BJ (cell line): Measurements from ENCODE around the gene CHD9. TPM values are rescaled to one million over a fixed set of nuclear protein-coding genes. Genes with fewer than 3 reads are reported as not detected.
A peak's percentile ranks its signal among the peaks of the same experiment; 100 is the strongest.

Experiments
- CTCF ChIA-PET: fragments of 350-600 bp; formaldehyde crosslinking; extraction: SDS; loops from one replicate; lab custom pipeline; 2021; ENCODE audit warnings: antibody characterized with exemption, inconsistent platforms; lab: Yijun Ruan, JAX
- POLR2A ChIA-PET: fragments of 300-600 bp; sonication (Branson Sonifier 250); formaldehyde crosslinking; extraction: SDS; loops from one replicate; lab custom pipeline; 2021; ENCODE audit warnings: antibody characterized with exemption; lab: Charles Lee
- DNase-seq: peaks from one replicate; pipeline ENCODE4 v3.0.0-alpha.2; 2011; ENCODE audit warnings: low read depth
- H3K27me3 ChIP-seq: 2 replicates; pipeline ENCODE4 v1.6.0; 2011; ENCODE audit warnings: low read length; ENCODE audit not compliant: control insufficient read depth, insufficient read depth
- H3K36me3 ChIP-seq: 2 replicates; pipeline ENCODE4 v1.5.1; 2011; ENCODE audit warnings: low read length; ENCODE audit not compliant: control insufficient read depth, insufficient read depth
- H3K4me3 ChIP-seq: 2 replicates; pipeline ENCODE4 v1.5.1; 2011; ENCODE audit warnings: low read depth, mild to moderate bottlenecking, control low read depth, low read length
- polyA plus RNA-seq: library from polyadenylated mRNA; depleted of rRNA; stranded (reverse); fragments of >200 nt; gene quantifications from 2 replicates; pipeline ENCODE4 v1.2.3, GENCODE V29; 2011
- TF ChIP-seq, protein P1 (sequence below): IDR thresholded peaks from 2 replicates; pipeline ENCODE4 v1.5.1; 2011; ENCODE audit warnings: low read depth, mild to moderate bottlenecking, control low read depth, inconsistent platforms, low read length, moderate library complexity; ENCODE audit not compliant: insufficient read depth

CHD9 gene
- polyA plus RNA-seq, 1 experiment, result 13.1 TPM

- TF ChIP-seq, protein P1, sequence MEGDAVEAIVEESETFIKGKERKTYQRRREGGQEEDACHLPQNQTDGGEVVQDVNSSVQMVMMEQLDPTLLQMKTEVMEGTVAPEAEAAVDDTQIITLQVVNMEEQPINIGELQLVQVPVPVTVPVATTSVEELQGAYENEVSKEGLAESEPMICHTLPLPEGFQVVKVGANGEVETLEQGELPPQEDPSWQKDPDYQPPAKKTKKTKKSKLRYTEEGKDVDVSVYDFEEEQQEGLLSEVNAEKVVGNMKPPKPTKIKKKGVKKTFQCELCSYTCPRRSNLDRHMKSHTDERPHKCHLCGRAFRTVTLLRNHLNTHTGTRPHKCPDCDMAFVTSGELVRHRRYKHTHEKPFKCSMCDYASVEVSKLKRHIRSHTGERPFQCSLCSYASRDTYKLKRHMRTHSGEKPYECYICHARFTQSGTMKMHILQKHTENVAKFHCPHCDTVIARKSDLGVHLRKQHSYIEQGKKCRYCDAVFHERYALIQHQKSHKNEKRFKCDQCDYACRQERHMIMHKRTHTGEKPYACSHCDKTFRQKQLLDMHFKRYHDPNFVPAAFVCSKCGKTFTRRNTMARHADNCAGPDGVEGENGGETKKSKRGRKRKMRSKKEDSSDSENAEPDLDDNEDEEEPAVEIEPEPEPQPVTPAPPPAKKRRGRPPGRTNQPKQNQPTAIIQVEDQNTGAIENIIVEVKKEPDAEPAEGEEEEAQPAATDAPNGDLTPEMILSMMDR, result no peak
- ChIA-PET CTCF (no interaction called here), POLR2A (no interaction called here)
- Histone ChIP-seq H3K27me3 (no peaks in the 10 kb centered on the region), H3K36me3 (no peaks in the 10 kb centered on the region), H3K4me3 (peak overlapping the region; percentile 38)
- no peak for DNase-seq
Observed at GRCh38 chr16:53209877-53210276, 155.1 kb downstream of the CHD9 start.

DNA sequence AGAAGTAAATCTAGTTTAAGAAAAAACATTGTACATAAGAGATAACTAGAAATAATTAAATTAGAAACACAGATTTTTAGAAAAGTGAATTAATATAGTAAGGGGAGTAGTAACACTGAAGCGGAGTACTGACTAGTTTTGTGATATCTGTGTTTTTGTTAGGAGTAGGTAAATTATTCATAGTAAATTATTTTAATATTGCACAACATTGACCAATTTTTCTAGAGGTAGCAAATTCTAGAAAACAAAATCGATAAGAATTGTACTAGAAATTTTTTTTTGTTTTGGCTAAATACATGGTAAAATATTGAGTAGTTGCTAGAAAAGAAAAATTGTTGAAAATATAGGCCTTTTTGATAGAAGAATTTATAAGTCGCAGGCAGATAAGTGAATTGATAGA lies 156.5 kb downstream of the CHD9 start:
- ChIA-PET POLR2A (no interaction called here), CTCF (interaction anchor here (0.6 to 2.8 kb wide), 2 partner anchors 156 to 1759 kb away, joined by 3 to 8 read pairs; partner anchors contain the start of gene CHD9)
- Histone ChIP-seq H3K27me3 (no peaks in the 10 kb centered on the region), H3K4me3 (no peak overlapping the region), H3K36me3 (no peaks in the 10 kb centered on the region)
- TF ChIP-seq, protein P1, result no peak
- DNase-seq, result no peak

- ChIA-PET POLR2A (interaction anchor here (0.5 kb wide), 1 partner anchor 1718 kb away, joined by 10 read pairs; the partner anchor contains the start of gene IRX5), CTCF (interaction anchor here (2.8 kb wide), 1 partner anchor 158 kb away, joined by 8 read pairs; the partner anchor contains the start of gene CHD9)
- DNase-seq, result no peak
- H3K27me3 ChIP-seq, result no peaks in the 10 kb centered on the region
- no peaks in the 10 kb centered on the region for H3K36me3 ChIP-seq
- no peak overlapping the region for H3K4me3 ChIP-seq
- TF ChIP-seq, protein P1, result no peak
Observed at GRCh38 chr16:53212893-53213223, 158.1 kb downstream of the CHD9 start.

- DNase-seq, result no peak
- CTCF ChIA-PET, result interaction anchor here (2.8 kb wide), 1 partner anchor 159 kb away, joined by 8 read pairs; the partner anchor contains the start of gene CHD9
- H3K36me3 ChIP-seq, result no peaks in the 10 kb centered on the region
- no peaks in the 10 kb centered on the region for H3K27me3 ChIP-seq
- POLR2A ChIA-PET, result no interaction called here
- H3K4me3 ChIP-seq, result no peak overlapping the region
- TF ChIP-seq, protein P1, result no peak
Observed at GRCh38 chr16:53213542-53213941, 158.8 kb downstream of the CHD9 start.

DNA sequence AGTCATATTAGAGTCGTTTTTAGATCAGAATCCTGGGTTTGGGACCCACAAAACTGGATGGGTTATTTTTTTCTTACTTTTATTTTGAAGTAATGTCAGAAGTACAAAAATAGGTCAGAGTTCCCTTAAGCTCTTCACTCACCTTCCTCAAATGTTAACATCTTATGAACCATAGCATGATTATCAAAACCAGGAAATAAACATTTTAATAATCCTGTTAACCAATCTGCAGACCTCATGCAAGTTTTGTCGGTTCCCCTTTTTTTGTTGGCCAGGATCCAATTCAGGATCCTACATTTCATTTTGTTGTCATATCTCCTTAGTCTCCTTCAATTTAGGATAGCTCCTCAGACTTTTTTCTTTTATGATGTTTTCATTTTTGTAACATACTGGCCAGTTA lies 162.0 kb downstream of the CHD9 start:
- no peaks in the 10 kb centered on the region for H3K36me3 ChIP-seq
- DNase-seq, result no peak
- TF ChIP-seq, protein P1, result no peak
- H3K27me3 ChIP-seq, result no peaks in the 10 kb centered on the region
- H3K4me3 ChIP-seq, result no peak overlapping the region
- POLR2A ChIA-PET, result no interaction called here
- CTCF ChIA-PET, result interaction anchor here (1.0 to 1.1 kb wide), 2 partner anchors 57 to 162 kb away, joined by 3 to 5 read pairs; partner anchors contain the start of gene CHD9
